Keratinocyte (primary cell): Measurements from ENCODE around the gene TCEAL5. TPM values are rescaled to one million over a fixed set of nuclear protein-coding genes. Genes with fewer than 3 reads are reported as not detected.
"Not testable (repeated sequence)": the region's sequence is repeated elsewhere in the genome, so short reads cannot be mapped to it uniquely, and the experiment has no call there.

Source experiments
- DNase-seq: peaks from one replicate; pipeline ENCODE4 v3.0.0-alpha.2; 2011; ENCODE audit warnings: low read depth, missing footprints, low spot score
- FAIRE-seq: peaks from 2 replicates; lab custom pipeline; 2011; peaks lifted over from hg19 to GRCh38; lab: Jason Lieb, UNC
- H2AFZ ChIP-seq: 2 replicates; pipeline ENCODE4 v1.6.0; 2012; ENCODE audit warnings: low read length, control low read depth, inconsistent platforms; ENCODE audit not compliant: control insufficient read depth
- H3K27ac ChIP-seq: 2 replicates; pipeline ENCODE4 v1.5.1; 2011; ENCODE audit warnings: low read length; ENCODE audit not compliant: control insufficient read depth, insufficient read depth
- H3K27me3 ChIP-seq: 3 replicates; pipeline ENCODE4 v1.6.0; 2011; ENCODE audit warnings: low read length; ENCODE audit not compliant: control insufficient read depth, insufficient read depth; ENCODE audit errors: extremely low read depth
- H3K36me3 ChIP-seq, 2 experiments: 2 replicates in 1 of 2; 3 replicates in 1 of 2; pipeline ENCODE4 v1.5.1; 2011; ENCODE audit warnings: low read length in 2 of 2, mild to moderate bottlenecking in 1 of 2; ENCODE audit not compliant: control insufficient read depth in 2 of 2, insufficient read depth in 2 of 2; ENCODE audit errors: extremely low read depth in 1 of 2
- H3K4me1 ChIP-seq: 3 replicates; pipeline ENCODE4 v1.5.1; 2011; ENCODE audit warnings: low read length; ENCODE audit not compliant: control insufficient read depth, insufficient read depth; ENCODE audit errors: extremely low read depth
- H3K4me2 ChIP-seq: 3 replicates; pipeline ENCODE4 v1.6.0; 2011; ENCODE audit warnings: low read depth, low read length; ENCODE audit not compliant: control insufficient read depth, insufficient read depth; ENCODE audit errors: extremely low read depth
- H3K4me3 ChIP-seq, 3 experiments: fragments of 200-600 bp in 1 of 3; sonication (generic) in 1 of 3; 2 replicates in 2 of 3; 3 replicates in 1 of 3; pipeline ENCODE4 v1.5.1; 2011 to 2016; ENCODE audit warnings: low read length in 3 of 3, mild to moderate bottlenecking in 3 of 3, control low read depth in 2 of 3, inconsistent platforms in 1 of 3, low read depth in 1 of 3, mixed read lengths in 1 of 3, mixed run types in 1 of 3, moderate library complexity in 1 of 3; ENCODE audit not compliant: control insufficient read depth in 2 of 3, insufficient read depth in 2 of 3; ENCODE audit errors: extremely low read depth in 1 of 3
- H3K79me2 ChIP-seq: 2 replicates; pipeline ENCODE4 v1.6.0; 2012; ENCODE audit warnings: low read length; ENCODE audit not compliant: control insufficient read depth, insufficient read depth
- H3K9ac ChIP-seq: 3 replicates; pipeline ENCODE4 v1.6.0; 2011; ENCODE audit warnings: low read length; ENCODE audit not compliant: control insufficient read depth, insufficient read depth; ENCODE audit errors: extremely low read depth
- H3K9me1 ChIP-seq: 3 replicates; pipeline ENCODE4 v1.6.0; 2011; ENCODE audit warnings: low read length; ENCODE audit not compliant: control insufficient read depth, insufficient read depth; ENCODE audit errors: extremely low read depth
- H3K9me3 ChIP-seq: 2 replicates; pipeline ENCODE4 v1.5.1; 2012; ENCODE audit warnings: low read depth, low read length; ENCODE audit not compliant: control insufficient read depth
- H4K20me1 ChIP-seq: 3 replicates; pipeline ENCODE4 v1.6.0; 2011; ENCODE audit warnings: low read length; ENCODE audit not compliant: control insufficient read depth, insufficient read depth; ENCODE audit errors: extremely low read depth
- EZH2 ChIP-seq: IDR thresholded peaks from one replicate; pipeline ENCODE4 v1.6.1; 2012; ENCODE audit warnings: inconsistent platforms, mild to moderate bottlenecking, low read length, moderate library complexity
- dilution Hi-C: fragments of 300-500 bp; cut with MboI; formaldehyde crosslinking; loops from one replicate; pipeline ENCODE4 v1.7.0; 2020; ENCODE audit warnings: low sequenced_read_pairs; ENCODE audit not compliant: extremely low pct_ligation_motif_present
- polyA plus RNA-seq, 5 experiments: library from polyadenylated mRNA; depleted of rRNA in 3 of 5; stranded (reverse) in 3 of 5; stranded (forward) in 1 of 5; unstranded in 1 of 5; fragments of >200 nt; gene quantifications; 1 replicate in 1 of 5; 2 replicates in 3 of 5; 3 replicates in 1 of 5; pipeline versions ENCODE4 v1.2.1 to v1.2.3, GENCODE V29; 2011 to 2012; ENCODE audit warnings: missing spikeins in 2 of 5, low read depth in 1 of 5, low replicate concordance in 1 of 5
- TF ChIP-seq, protein P1 (sequence below), 3 experiments: IDR thresholded peaks in 1 of 3; conservative IDR thresholded peaks in 1 of 3; optimal IDR thresholded peaks in 1 of 3; 2 replicates in 2 of 3; 3 replicates in 1 of 3; pipeline versions ENCODE3 to v1.5.1; 2011; ENCODE audit warnings: low read length in 3 of 3, mild to moderate bottlenecking in 3 of 3, moderate library complexity in 2 of 3, control low read depth in 1 of 3, inconsistent platforms in 1 of 3; ENCODE audit not compliant: insufficient read depth in 2 of 3; ENCODE audit errors: extremely low read depth in 1 of 3

The TCEAL5 gene
- polyA plus RNA-seq, 1 donor (not counting 4 experiments of a cell fraction or from before 2014, with no cell fraction given), result not detected

DNA sequence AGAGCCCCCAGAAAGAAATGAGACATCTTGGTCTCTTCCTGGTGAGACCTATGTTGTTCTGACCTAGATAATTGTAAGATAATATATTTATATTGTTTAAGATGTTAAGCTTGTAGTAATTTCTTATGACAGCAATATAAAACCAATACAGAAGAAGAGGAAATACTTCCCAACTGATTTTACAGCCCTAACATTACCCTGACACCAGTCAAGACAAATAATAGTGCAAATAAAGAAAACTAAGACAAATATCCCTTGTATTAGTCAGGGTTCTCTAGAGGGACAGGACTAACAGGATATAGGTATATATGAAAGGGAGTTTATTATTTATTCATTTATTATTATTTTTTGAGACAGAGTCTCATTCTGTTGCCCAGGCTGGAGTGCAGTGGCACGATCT lies 40.3 kb downstream of the TCEAL5 start:
- no peaks in the 10 kb centered on the region for H3K9me1 ChIP-seq
- no peak overlapping the region for H3K9ac ChIP-seq
- dilution Hi-C loops, result no loop called here
- H3K79me2 ChIP-seq, result no peaks in the 10 kb centered on the region
- no peaks in the 10 kb centered on the region for H3K36me3 ChIP-seq
- FAIRE-seq (no peak), DNase-seq (no peak)
- no peaks in the 10 kb centered on the region for H3K9me3 ChIP-seq
- no peak overlapping the region for H3K4me3 ChIP-seq
- no peak overlapping the region for H3K4me2 ChIP-seq
- no peaks in the 10 kb centered on the region for H3K4me1 ChIP-seq
- TF ChIP-seq EZH2, result no peak
- TF ChIP-seq, protein P1, sequence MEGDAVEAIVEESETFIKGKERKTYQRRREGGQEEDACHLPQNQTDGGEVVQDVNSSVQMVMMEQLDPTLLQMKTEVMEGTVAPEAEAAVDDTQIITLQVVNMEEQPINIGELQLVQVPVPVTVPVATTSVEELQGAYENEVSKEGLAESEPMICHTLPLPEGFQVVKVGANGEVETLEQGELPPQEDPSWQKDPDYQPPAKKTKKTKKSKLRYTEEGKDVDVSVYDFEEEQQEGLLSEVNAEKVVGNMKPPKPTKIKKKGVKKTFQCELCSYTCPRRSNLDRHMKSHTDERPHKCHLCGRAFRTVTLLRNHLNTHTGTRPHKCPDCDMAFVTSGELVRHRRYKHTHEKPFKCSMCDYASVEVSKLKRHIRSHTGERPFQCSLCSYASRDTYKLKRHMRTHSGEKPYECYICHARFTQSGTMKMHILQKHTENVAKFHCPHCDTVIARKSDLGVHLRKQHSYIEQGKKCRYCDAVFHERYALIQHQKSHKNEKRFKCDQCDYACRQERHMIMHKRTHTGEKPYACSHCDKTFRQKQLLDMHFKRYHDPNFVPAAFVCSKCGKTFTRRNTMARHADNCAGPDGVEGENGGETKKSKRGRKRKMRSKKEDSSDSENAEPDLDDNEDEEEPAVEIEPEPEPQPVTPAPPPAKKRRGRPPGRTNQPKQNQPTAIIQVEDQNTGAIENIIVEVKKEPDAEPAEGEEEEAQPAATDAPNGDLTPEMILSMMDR (optimal IDR thresholded peaks at IDR 0.05 in 1 of 3, IDR thresholded peaks at IDR 0.05 in 1 of 3, conservative IDR thresholded peaks at IDR 0.05 in 1 of 3; ENCODE audit: extremely low read depth in 1 of 3, insufficient read depth in 2 of 3, low read length in 3 of 3), result no peak
- no peaks in the 10 kb centered on the region for H3K27me3 ChIP-seq
- H3K27ac ChIP-seq, result no peak overlapping the region
- no peaks in the 10 kb centered on the region for H4K20me1 ChIP-seq
- no peak overlapping the region for H2AFZ ChIP-seq

DNA sequence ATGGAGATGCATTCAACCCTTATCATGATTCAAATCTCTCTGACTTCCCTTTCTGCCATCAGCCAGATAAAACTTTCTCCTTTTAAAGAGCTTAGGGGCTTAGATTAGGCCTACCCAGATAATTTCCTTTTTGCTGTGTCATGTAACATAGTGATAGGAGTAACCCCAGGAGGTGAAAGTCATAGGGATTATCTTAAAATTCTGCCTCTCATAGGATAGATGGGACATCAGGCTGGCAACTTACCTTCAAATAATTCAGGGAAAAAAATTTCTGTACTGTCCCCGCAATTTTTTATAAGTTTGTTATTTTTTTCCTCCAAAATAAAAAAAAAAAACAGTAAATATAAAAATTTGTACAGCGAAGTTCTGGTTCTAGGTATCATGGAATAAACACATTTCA lies 40.9 kb downstream of the TCEAL5 start:
- dilution Hi-C loops, result not testable (repeated sequence)

DNA sequence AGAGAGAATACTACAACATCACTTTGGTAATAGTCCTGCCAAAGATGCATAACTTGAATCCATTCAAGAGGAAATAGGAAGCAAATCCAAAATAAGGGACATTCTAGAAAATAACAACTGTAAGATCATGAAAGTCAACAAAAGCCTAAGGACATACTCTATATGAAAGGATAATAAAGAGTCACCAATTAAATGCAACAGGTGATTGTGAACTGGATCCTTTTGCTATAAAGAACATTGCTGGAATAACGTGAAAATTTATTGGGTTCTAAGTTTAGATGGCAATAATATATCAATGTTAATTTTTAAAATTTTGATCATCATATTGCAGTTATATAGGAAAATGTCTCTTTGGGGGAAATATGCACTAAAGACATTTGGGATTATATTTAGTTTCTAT lies 41.7 kb downstream of the TCEAL5 start:
- DNase-seq (no peak), FAIRE-seq (no peak)
- no peak overlapping the region for H2AFZ ChIP-seq
- no peaks in the 10 kb centered on the region for H4K20me1 ChIP-seq
- H3K27me3 ChIP-seq, result no peaks in the 10 kb centered on the region
- H3K9me1 ChIP-seq, result no peaks in the 10 kb centered on the region
- H3K4me3 ChIP-seq, result no peak overlapping the region
- no peak overlapping the region for H3K9ac ChIP-seq
- H3K36me3 ChIP-seq, result no peaks in the 10 kb centered on the region
- H3K27ac ChIP-seq, result no peak overlapping the region
- dilution Hi-C loops, result no loop called here
- TF ChIP-seq EZH2, result no peak
- no peak overlapping the region for H3K4me2 ChIP-seq
- H3K9me3 ChIP-seq, result no peaks in the 10 kb centered on the region
- H3K4me1 ChIP-seq, result no peaks in the 10 kb centered on the region
- no peaks in the 10 kb centered on the region for H3K79me2 ChIP-seq

More for the DNA sequence above, 40.9 kb downstream of the TCEAL5 start:
- not testable (repeated sequence) for H3K4me1 ChIP-seq, H3K79me2 ChIP-seq, H3K27me3 ChIP-seq, DNase-seq, H3K4me3 ChIP-seq, H3K9ac ChIP-seq, H4K20me1 ChIP-seq, H3K9me1 ChIP-seq, H2AFZ ChIP-seq, H3K36me3 ChIP-seq, H3K9me3 ChIP-seq, H3K27ac ChIP-seq, FAIRE-seq, H3K4me2 ChIP-seq
